Measurements from ENCODE around the gene INO80E. TPM values are rescaled to one million over a fixed set of nuclear protein-coding genes. Genes with fewer than 3 reads are reported as not detected.
"Not testable (repeated sequence)": the region's sequence is repeated elsewhere in the genome, so short reads cannot be mapped to it uniquely, and the experiment has no call there.

INO80E gene
- polyA plus RNA-seq, 1 donor = 46.2 TPM

DNA sequence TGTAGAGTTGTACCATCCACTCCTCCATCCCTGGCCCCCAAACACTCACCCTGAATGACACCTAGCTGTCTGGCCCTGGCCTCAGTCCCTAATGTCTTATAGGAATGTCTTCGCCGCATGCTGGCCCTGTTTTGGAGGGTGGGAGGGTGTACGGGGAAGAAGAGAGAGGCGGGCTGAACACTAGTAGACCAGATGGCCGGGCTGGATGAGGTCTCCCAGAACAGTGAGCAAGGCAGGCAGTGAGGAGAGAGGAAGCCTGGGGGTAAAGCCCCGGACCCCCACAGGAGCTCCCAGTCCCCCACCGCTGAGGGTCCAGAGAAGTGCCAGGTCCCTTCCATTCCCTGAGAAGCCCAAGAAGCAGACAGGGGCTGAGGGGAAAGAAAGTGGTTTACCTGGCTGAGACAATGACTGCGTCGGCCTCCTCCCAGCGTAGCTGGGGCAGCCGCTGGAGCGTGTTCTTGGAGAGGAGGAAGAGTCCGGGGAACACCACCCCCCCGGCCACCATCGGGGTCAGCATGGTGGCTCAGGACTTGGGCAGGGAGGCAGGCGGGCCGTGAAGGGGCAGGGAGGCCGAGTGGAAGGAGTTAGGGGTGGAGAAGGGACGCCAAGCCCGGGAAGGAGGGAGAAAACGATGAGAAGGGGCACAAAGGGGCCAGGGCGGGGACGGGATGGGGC, 34.1 kb downstream of the INO80E start:
- DNase-seq = no peak

DNA sequence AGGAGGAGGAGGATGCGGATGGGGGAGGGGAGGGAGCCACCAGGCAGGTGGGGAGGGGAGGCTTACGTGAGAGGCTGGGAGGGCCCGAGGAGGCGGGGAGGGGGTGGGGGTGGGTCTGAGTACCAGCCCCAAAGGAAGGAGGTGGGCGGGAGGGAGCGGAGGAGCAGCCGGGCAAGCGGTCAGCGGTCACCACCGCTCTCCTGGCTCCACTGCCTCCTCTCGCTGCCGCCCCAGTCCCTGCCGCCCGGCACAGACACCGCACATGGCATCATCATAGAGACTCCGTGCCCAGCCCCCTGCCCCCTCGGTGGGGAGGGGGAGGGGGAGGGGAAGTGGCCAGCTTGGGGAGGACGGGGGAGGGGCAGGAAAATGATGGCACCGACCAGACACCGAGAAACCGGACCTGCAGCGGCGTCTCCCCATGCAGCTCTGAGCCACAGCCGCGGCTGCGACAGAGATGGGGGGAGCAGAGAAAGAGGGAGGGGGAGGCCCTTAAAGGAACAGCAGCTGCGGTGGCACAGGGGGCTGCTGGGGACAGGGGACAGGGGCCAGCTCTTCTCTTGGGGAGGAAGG, 34.9 kb downstream of the INO80E start, which contains the start of gene TLCD3B:
TSS of gene TLCD3B (minus strand) at position 431 of the 573 bp plus-strand sequence. CDS start 744 bp downstream, outside the sequence.
- peak; percentile 26 for DNase-seq

- no peak for DNase-seq
Observed at GRCh38 chr16:30031477-30031918, 35.5 kb downstream of the INO80E start.

GRCh38 chr16:30032083-30032819, 36.2 kb downstream of the INO80E start:
- peak; percentile 78 for DNase-seq

GRCh38 chr16:30033270-30033669, 37.2 kb downstream of the INO80E start:
- no peak for DNase-seq

GRCh38 chr16:30040221-30040620, 44.2 kb downstream of the INO80E start:
- DNase-seq = no peak

DNA sequence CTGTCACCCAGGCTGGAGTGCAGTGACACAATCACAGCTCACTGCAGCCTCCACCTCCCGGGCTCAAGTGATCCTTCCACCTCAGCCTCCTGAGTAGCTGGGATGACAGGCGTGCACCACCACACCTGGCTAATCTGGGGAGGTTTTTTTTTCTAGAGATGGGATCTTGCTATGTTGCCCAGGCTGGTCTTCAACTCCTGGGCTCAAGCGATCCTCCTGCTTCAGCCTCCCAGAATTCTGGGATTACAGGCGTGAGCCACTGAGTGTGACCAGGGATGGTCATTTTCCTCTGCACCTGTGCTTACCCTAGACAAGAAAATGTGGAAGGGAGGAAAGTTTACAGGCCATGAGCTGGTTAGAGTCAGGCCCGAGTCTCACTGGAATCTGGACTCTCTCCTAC, 44.6 kb downstream of the INO80E start:
- not testable (repeated sequence) for DNase-seq

DNA sequence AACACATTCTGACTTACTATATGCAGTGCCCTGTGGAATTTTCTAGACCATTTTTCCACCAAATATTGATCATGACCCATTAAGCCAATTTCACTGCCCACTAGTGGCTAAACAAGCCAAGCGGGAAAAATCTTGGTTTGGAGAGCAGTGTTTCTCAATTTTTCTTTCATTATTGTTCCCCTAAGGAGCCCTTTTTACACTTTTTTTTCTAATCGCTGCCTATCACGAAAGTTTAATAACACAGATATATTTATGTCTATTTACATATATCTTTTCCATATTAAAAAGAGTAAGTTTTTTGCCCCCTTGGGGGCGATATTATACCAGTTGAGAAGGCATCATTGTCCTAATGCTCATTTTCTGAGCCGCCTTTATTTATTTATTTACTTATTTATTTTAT, 45.8 kb downstream of the INO80E start:
- DNase-seq = no peak

DNA sequence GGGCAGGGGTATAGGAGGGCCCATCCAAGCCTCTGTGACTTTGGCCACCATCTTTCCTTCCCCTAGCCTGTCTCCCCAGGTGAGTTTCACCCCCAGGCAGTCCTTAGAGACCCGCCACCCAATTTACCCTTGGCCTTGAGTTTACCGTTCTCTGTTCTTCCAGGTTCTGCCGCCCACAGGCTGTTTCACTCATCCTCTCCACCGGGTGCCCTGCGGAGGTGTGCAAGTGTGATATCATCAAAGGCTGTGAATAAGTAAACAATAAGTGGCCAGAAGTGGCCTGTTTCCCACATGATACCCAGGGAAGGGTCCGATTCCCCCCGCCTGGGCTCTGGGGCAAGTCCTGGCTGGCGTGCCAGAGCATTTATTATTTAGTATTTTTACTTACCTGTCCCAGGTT, 50.1 kb downstream of the INO80E start:
- DNase-seq = no peak

DNA sequence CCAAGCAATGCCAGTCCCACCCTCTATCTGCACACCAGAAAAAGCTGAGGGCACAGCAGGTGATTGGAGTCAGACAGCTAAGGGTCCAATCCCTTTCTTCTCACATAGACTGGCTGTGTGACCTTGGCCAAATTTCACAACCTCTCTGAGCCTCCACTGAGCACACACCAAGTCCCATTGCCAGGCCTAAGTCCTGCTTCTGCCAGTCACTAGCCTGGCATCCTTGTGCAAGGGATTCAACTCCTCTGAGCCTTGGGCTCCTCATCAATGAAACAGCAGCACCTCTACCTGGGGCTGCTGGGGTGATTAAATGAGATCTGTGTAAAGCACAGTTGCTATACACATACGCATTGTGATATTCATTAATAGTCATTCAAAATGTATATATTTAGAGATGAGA, 50.5 kb downstream of the INO80E start:
- no peak for DNase-seq

DNA sequence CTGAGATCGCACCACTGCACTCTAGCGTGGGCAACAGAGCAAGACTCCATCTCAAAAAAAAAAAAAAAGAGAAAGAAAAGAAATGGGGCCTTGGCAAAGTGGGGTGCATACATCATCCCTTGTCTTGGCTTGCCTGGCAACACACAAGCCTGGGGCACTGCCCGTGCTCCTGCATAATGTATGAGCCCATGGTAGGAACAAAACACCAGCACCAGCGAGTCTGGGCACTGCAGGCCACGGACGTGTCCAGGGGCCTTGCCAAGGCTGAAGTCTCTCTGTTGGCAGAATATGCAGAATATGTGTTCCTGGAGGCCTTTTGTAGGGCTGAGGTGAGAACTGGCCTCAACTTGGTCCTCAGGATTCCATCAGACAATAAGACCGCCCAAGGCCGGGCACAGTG, 53.8 kb downstream of the INO80E start:
- DNase-seq = no peak

DNA sequence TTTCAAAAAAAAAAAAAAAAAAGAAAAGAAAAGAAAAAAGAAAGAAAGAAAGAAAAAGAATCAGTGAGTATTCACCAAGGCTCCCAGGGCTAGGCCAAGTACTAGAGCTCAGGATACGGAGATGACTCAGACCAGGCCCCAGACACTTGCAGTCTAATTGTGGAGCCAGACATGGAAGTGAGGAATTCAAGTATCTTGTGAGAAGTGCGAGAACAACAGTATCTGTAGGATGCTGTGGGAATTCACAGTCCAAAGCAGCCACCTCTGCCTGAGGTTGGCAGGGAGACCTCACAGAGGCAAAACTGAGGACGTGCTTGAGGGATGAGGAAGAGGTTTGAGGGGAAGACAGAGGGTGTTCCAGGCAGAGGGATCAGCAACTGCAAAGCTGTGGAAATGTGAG, 55.5 kb downstream of the INO80E start:
- DNase-seq = no peak

GRCh38 chr16:30052671-30053372, 56.8 kb downstream of the INO80E start:
- DNase-seq = peak; percentile 89

DNA sequence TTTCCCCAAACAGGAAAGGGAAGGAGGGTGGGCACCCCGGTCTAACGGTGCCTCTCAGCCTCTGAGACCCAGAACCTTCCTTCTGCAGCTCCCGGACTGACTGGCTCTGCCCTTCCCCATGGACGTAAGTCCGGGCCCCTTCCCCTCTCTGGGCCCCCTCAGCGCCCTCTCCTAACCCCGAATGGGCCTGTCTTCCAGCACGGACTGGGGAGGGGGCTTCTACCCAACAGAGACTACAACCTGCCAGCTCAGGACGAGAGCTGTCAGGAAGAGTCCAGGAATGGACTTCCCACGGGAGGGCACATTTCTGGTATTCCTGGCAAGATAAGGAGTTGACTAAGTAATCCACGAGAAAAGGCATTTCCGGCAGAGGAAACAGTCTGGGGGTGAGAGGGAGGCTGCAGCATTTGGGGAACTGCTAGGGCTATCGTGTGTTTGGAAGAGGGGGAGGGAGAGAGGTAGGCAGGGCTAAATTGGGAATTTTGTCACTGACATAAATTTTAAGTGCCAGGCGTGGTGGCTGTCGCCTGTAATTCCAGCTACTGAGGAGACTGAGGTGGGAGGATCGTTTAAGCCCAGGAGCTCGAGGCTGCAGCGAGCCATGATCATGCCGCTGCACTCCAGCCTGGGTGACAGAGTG, 57.5 kb downstream of the INO80E start:
- DNase-seq = no peak

GRCh38 chr16:30054451-30054850, 58.4 kb downstream of the INO80E start:
- DNase-seq = no peak

GRCh38 chr16:30054959-30055553, 59.0 kb downstream of the INO80E start:
- DNase-seq = no peak

Other genes with a start within 250 kb of the INO80E start
- gene ZG16, start 218.0 kb upstream of the INO80E start, polyA plus RNA-seq (ENCODE audit: insufficient read length) = 0.08 TPM
- 89.2 TPM for gene KIF22, start 205.5 kb upstream of the INO80E start, polyA plus RNA-seq (ENCODE audit: insufficient read length)
- gene MAZ, start 189.7 kb upstream of the INO80E start, polyA plus RNA-seq (ENCODE audit: insufficient read length) = 304 TPM
- gene PRRT2, start 184.0 kb upstream of the INO80E start, polyA plus RNA-seq (ENCODE audit: insufficient read length) = 19.4 TPM
- gene PAGR1, start 180.1 kb upstream of the INO80E start, polyA plus RNA-seq (ENCODE audit: insufficient read length) = 33.5 TPM
- gene MVP, start 175.8 kb upstream of the INO80E start, polyA plus RNA-seq (ENCODE audit: insufficient read length) = 15.3 TPM
- 79.4 TPM for gene CDIPT, start 133.0 kb upstream of the INO80E start, polyA plus RNA-seq (ENCODE audit: insufficient read length)
- 8.2 TPM for gene SEZ6L2, start 96.7 kb upstream of the INO80E start, polyA plus RNA-seq (ENCODE audit: insufficient read length)
- gene ASPHD1, start 95.8 kb upstream of the INO80E start, polyA plus RNA-seq (ENCODE audit: insufficient read length) = 0.86 TPM
- 23.9 TPM for gene KCTD13, start 70.0 kb upstream of the INO80E start, polyA plus RNA-seq (ENCODE audit: insufficient read length)
- gene TMEM219, start 34.2 kb upstream of the INO80E start, polyA plus RNA-seq (ENCODE audit: insufficient read length) = 93.1 TPM
- gene TAOK2, start 22.4 kb upstream of the INO80E start, polyA plus RNA-seq (ENCODE audit: insufficient read length) = 45.3 TPM
- gene HIRIP3, start 624 bp upstream of the INO80E start, polyA plus RNA-seq (ENCODE audit: insufficient read length) = 17.0 TPM
- gene DOC2A, start 14.8 kb downstream of the INO80E start, polyA plus RNA-seq (ENCODE audit: insufficient read length) = 3.0 TPM
- gene C16orf92, start 27.0 kb downstream of the INO80E start, polyA plus RNA-seq (ENCODE audit: insufficient read length) = not detected
- 1.2 TPM for gene TLCD3B, start 35.0 kb downstream of the INO80E start, polyA plus RNA-seq (ENCODE audit: insufficient read length)
- gene ALDOA, start 69.5 kb downstream of the INO80E start, polyA plus RNA-seq (ENCODE audit: insufficient read length) = 449 TPM
- gene PPP4C, start 79.8 kb downstream of the INO80E start, polyA plus RNA-seq (ENCODE audit: insufficient read length) = 82.7 TPM
- 1.1 TPM for gene TBX6, start 95.7 kb downstream of the INO80E start, polyA plus RNA-seq (ENCODE audit: insufficient read length)
- 43.1 TPM for gene YPEL3, start 100.0 kb downstream of the INO80E start, polyA plus RNA-seq (ENCODE audit: insufficient read length)
- gene GDPD3, start 117.3 kb downstream of the INO80E start, polyA plus RNA-seq (ENCODE audit: insufficient read length) = 13.6 TPM
- 73.6 TPM for gene MAPK3, start 127.0 kb downstream of the INO80E start, polyA plus RNA-seq (ENCODE audit: insufficient read length)
- 7.3 TPM for gene CORO1A, start 187.4 kb downstream of the INO80E start, polyA plus RNA-seq (ENCODE audit: insufficient read length)
- 23.4 TPM for gene BOLA2B, start 197.4 kb downstream of the INO80E start, polyA plus RNA-seq (ENCODE audit: insufficient read length)
- gene SLX1A, start 197.6 kb downstream of the INO80E start, polyA plus RNA-seq (ENCODE audit: insufficient read length) = 30.7 TPM
- 15.8 TPM for gene SULT1A3, start 203.0 kb downstream of the INO80E start, polyA plus RNA-seq (ENCODE audit: insufficient read length)

All from left kidney (tissue), 2 donors.